ENCODE data around the gene SERPINA12.
A peak's percentile ranks its signal among the peaks of the same experiment; 100 is the strongest.

The SERPINA12 gene

DNA sequence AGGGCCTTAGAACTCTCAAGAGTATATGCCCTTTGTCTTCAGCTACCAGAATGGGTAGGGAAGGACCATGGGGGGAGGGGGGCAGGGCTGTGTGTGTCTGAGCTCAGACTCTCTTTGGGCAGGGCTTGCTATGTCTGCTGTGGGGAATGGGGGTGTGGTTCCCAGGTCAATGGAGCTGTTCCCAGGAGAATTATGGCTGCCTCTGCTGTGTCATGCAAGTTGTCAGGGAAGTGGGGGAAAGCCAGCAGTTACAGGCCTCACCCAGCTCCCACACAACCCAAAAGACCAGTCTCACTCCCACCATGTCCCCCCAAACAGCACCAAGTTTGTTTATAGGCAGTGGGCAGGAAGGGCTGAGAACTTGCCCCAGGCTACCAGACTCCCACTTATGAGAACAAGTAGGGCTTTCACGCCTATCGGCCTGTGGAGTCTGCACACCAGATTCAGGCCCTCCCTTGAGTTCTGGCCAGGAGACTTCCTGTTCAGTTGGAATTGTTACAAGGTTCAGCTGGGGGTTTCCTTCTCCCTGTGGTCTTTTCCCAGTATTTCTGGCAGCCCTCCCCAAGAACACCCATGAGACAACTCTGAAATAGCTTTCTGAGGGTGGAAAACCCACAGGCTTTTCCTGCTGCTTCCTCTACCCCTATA is 50.6 kb downstream of the SERPINA12 start:
- H3K36me3 ChIP-seq (ENCODE audit: control insufficient read depth, low read depth, low read length): no peaks in the 10 kb centered on the region
- H3K9me3 ChIP-seq (ENCODE audit: control insufficient read depth, low read depth, low read length): no peaks in the 10 kb centered on the region
- no peak overlapping the region for H3K27ac ChIP-seq (ENCODE audit: low read length)
- no peaks in the 10 kb centered on the region for H3K27me3 ChIP-seq (ENCODE audit: control insufficient read depth, insufficient read depth, low read length)
- H3K4me3 ChIP-seq (ENCODE audit: low read length): no peak overlapping the region
- H3K9ac ChIP-seq (ENCODE audit: low read length): no peak overlapping the region
- no peaks in the 10 kb centered on the region for H3K4me1 ChIP-seq (ENCODE audit: control insufficient read depth, low read depth, low read length)

DNA sequence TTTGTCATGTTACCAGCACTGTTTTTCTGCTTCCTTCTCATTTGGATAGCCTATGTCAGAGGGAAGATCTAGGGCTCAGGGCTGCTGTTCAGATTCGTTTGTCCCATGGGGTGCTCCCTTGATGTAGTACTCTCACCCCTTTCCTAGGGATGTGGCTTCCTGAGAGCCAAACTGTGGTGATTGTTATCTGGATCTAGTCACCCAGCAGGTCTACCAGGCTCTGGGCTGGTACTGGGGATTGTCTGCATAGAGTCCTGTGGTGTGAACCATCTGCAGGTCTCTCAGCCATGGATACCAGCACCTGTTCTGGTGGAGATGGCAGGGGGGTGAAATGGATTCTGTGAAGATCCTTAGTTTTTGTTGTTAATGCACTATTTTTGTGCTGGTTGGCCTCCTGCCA is 51.2 kb downstream of the SERPINA12 start:
- no peaks in the 10 kb centered on the region for H3K4me1 ChIP-seq (ENCODE audit: control insufficient read depth, low read depth, low read length)
- H3K9ac ChIP-seq (ENCODE audit: low read length): no peak overlapping the region
- no peak overlapping the region for H3K27ac ChIP-seq (ENCODE audit: low read length)
- no peaks in the 10 kb centered on the region for H3K27me3 ChIP-seq (ENCODE audit: control insufficient read depth, insufficient read depth, low read length)
- no peaks in the 10 kb centered on the region for H3K36me3 ChIP-seq (ENCODE audit: control insufficient read depth, low read depth, low read length)
- H3K4me3 ChIP-seq (ENCODE audit: low read length): no peak overlapping the region
- no peaks in the 10 kb centered on the region for H3K9me3 ChIP-seq (ENCODE audit: control insufficient read depth, low read depth, low read length)

DNA sequence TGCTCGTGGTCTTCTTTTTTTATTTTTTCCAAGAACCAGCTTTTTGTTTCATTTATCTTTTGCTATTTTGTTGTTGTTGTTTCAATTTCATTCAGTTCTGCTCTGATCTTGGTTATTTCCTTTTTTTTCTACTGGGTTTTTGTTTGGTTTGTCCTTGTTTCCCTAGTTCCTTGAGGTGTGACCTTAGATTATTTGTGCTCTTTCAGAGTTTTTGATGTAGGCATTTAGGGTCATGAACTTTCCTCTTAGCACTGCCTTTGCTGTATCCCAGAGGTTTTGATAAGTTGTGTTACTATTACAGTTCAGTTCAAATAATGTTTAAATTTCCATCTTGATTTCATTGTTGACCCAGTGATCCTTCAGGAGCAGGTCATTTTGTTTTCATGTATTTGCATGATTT is 53.3 kb downstream of the SERPINA12 start:
- no peaks in the 10 kb centered on the region for H3K36me3 ChIP-seq (ENCODE audit: control insufficient read depth, low read depth, low read length)
- no peak overlapping the region for H3K4me3 ChIP-seq (ENCODE audit: low read length)
- H3K4me1 ChIP-seq (ENCODE audit: control insufficient read depth, low read depth, low read length): peaks cover 20% of the 10 kb centered on the region
- no peaks in the 10 kb centered on the region for H3K27me3 ChIP-seq (ENCODE audit: control insufficient read depth, insufficient read depth, low read length)
- no peaks in the 10 kb centered on the region for H3K9me3 ChIP-seq (ENCODE audit: control insufficient read depth, low read depth, low read length)
- no peak overlapping the region for H3K27ac ChIP-seq (ENCODE audit: low read length)
- no peak overlapping the region for H3K9ac ChIP-seq (ENCODE audit: low read length)

- Histone ChIP-seq H3K9me3 (ENCODE audit: control insufficient read depth, low read depth, low read length) (no peaks in the 10 kb centered on the region), H3K36me3 (ENCODE audit: control insufficient read depth, low read depth, low read length) (no peaks in the 10 kb centered on the region), H3K9ac (ENCODE audit: low read length) (no peak overlapping the region), H3K27me3 (ENCODE audit: control insufficient read depth, insufficient read depth, low read length) (no peaks in the 10 kb centered on the region), H3K27ac (ENCODE audit: low read length) (no peak overlapping the region), H3K4me1 (ENCODE audit: control insufficient read depth, low read depth, low read length) (peaks cover 30% of the 10 kb centered on the region), H3K4me3 (ENCODE audit: low read length) (peak overlapping the region; percentile 34)
These were observed 57.4 kb downstream of the SERPINA12 start for GRCh38 chr14:94451826-94452225.

DNA sequence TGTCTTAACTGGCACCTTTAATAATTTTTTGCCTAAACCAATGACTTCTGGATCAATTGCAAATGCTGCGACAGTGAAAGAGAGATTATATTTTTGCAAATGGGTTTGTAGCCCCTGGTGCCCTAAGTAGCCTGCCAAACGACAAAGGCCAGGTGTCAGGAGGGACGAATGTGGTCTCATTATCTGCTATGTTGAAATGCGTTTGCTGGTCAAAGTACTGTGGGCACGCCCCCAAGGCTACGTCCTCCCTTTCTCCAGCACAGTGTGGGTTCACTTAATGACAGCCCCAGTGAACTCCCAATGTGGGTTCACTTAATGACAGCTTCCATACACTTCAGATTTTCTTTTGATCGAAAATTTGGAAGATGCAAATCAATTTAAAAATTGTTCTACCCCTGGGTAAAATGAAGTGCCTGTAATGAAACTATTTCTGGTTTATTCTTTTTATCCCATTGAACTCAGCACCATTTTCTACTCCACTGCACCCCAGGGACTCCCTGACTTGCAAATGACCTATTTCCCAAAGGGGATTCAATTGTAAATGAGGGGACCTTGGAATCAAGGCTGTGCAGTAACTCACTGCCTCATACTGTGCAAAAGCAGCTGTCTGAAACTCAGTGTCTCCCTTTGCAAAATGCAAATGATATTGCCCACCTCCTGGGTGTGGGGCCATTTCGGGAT is 58.0 kb downstream of the SERPINA12 start:
- no peaks in the 10 kb centered on the region for H3K36me3 ChIP-seq (ENCODE audit: control insufficient read depth, low read depth, low read length)
- no peaks in the 10 kb centered on the region for H3K9me3 ChIP-seq (ENCODE audit: control insufficient read depth, low read depth, low read length)
- peak overlapping the region; percentile 34 for H3K4me3 ChIP-seq (ENCODE audit: low read length)
- H3K9ac ChIP-seq (ENCODE audit: low read length): no peak overlapping the region
- H3K4me1 ChIP-seq (ENCODE audit: control insufficient read depth, low read depth, low read length): peaks cover 30% of the 10 kb centered on the region
- H3K27ac ChIP-seq (ENCODE audit: low read length): no peak overlapping the region
- no peaks in the 10 kb centered on the region for H3K27me3 ChIP-seq (ENCODE audit: control insufficient read depth, insufficient read depth, low read length)

DNA sequence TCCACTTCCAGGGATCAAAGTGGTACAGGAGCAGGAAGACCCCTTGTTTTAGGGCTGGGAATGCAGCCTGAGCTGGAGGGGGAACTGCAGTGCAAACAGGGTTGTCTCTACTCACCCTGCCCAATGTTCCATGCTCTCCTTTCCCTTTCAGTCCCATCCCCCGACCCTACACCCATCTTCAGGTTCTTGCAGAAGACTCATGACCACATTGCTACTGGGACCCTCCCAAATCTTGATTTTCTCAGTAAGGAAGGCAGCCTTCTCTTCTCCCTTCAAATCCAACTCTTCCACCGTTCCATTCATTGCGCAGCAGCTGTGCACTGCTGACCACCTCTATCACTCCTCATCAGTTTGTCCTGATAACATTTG is 58.6 kb downstream of the SERPINA12 start:
- Histone ChIP-seq H3K9ac (ENCODE audit: low read length) (no peak overlapping the region), H3K4me1 (ENCODE audit: control insufficient read depth, low read depth, low read length) (peaks cover 30% of the 10 kb centered on the region), H3K36me3 (ENCODE audit: control insufficient read depth, low read depth, low read length) (no peaks in the 10 kb centered on the region)

GRCh38 chr14:94449930-94450329 is 59.3 kb downstream of the SERPINA12 start:
- Histone ChIP-seq H3K36me3 (ENCODE audit: control insufficient read depth, low read depth, low read length) (no peaks in the 10 kb centered on the region), H3K4me3 (ENCODE audit: low read length) (no peak overlapping the region), H3K27ac (ENCODE audit: low read length) (no peak overlapping the region), H3K27me3 (ENCODE audit: control insufficient read depth, insufficient read depth, low read length) (no peaks in the 10 kb centered on the region), H3K9ac (ENCODE audit: low read length) (no peak overlapping the region), H3K9me3 (ENCODE audit: control insufficient read depth, low read depth, low read length) (no peaks in the 10 kb centered on the region), H3K4me1 (ENCODE audit: control insufficient read depth, low read depth, low read length) (peaks cover 30% of the 10 kb centered on the region)

More for the DNA sequence above, 58.6 kb downstream of the SERPINA12 start:
- Histone ChIP-seq H3K27ac (ENCODE audit: low read length) (no peak overlapping the region), H3K4me3 (ENCODE audit: low read length) (peak overlapping the region; percentile 34), H3K27me3 (ENCODE audit: control insufficient read depth, insufficient read depth, low read length) (no peaks in the 10 kb centered on the region), H3K9me3 (ENCODE audit: control insufficient read depth, low read depth, low read length) (no peaks in the 10 kb centered on the region)

GRCh38 chr14:94448071-94448808 is 61.0 kb downstream of the SERPINA12 start:
- Histone ChIP-seq H3K4me1 (ENCODE audit: control insufficient read depth, low read depth, low read length) (peaks cover 30% of the 10 kb centered on the region), H3K36me3 (ENCODE audit: control insufficient read depth, low read depth, low read length) (no peaks in the 10 kb centered on the region)

DNA sequence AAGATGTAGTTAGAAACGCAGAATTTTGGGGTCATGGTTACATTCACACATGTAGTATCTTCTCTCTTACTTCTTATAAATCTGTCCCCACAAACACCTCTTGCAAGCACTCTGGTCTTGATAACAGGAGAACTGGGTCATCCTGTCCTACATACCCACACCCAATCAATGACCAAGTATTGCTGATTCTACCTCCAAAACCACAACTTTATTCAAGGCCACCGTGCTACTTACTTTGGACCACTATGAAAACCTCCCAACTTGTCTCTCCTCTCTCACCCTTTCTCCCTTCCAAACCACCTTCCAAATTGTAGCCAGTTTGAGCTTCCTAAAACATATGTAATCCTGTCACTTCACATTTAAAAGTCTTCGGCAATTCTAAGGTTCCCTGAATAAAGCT is 62.1 kb downstream of the SERPINA12 start:
- Histone ChIP-seq H3K9ac (ENCODE audit: low read length) (no peak overlapping the region), H3K4me1 (ENCODE audit: control insufficient read depth, low read depth, low read length) (peaks cover 23% of the 10 kb centered on the region), H3K27ac (ENCODE audit: low read length) (no peak overlapping the region), H3K27me3 (ENCODE audit: control insufficient read depth, insufficient read depth, low read length) (no peaks in the 10 kb centered on the region), H3K4me3 (ENCODE audit: low read length) (no peak overlapping the region), H3K36me3 (ENCODE audit: control insufficient read depth, low read depth, low read length) (no peaks in the 10 kb centered on the region), H3K9me3 (ENCODE audit: control insufficient read depth, low read depth, low read length) (no peaks in the 10 kb centered on the region)

More at GRCh38 chr14:94448071-94448808, 61.0 kb downstream of the SERPINA12 start:
- Histone ChIP-seq H3K27me3 (ENCODE audit: control insufficient read depth, insufficient read depth, low read length) (no peaks in the 10 kb centered on the region), H3K27ac (ENCODE audit: low read length) (no peak overlapping the region), H3K9ac (ENCODE audit: low read length) (no peak overlapping the region), H3K9me3 (ENCODE audit: control insufficient read depth, low read depth, low read length) (no peaks in the 10 kb centered on the region), H3K4me3 (ENCODE audit: low read length) (no peak overlapping the region)

GRCh38 chr14:94446126-94446525 is 63.1 kb downstream of the SERPINA12 start:
- Histone ChIP-seq H3K27ac (ENCODE audit: low read length) (no peak overlapping the region), H3K27me3 (ENCODE audit: control insufficient read depth, insufficient read depth, low read length) (no peaks in the 10 kb centered on the region), H3K9ac (ENCODE audit: low read length) (no peak overlapping the region), H3K4me1 (ENCODE audit: control insufficient read depth, low read depth, low read length) (peaks cover 12% of the 10 kb centered on the region), H3K9me3 (ENCODE audit: control insufficient read depth, low read depth, low read length) (no peaks in the 10 kb centered on the region), H3K36me3 (ENCODE audit: control insufficient read depth, low read depth, low read length) (no peaks in the 10 kb centered on the region), H3K4me3 (ENCODE audit: low read length) (no peak overlapping the region)

DNA sequence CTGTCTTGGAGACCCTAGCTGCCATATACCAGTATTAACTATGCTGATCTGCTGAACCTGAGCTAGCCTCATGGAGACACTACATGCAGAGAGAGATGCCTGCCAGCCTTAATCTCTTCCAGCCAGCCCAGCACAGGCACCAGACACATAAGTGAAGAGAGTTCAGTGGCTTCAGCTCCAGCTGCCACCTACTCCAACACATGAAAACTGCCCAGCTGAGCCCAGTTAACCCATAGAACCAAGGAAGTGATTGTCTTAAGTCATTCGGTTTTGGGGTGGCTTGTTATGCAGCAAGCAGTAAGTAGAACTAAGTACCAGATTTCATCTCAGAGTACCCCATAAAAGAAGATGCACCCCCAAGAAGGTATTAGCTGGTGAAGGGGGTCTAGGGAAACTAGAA is 64.3 kb downstream of the SERPINA12 start:
- Histone ChIP-seq H3K4me3 (ENCODE audit: low read length) (no peak overlapping the region), H3K9me3 (ENCODE audit: control insufficient read depth, low read depth, low read length) (no peaks in the 10 kb centered on the region), H3K36me3 (ENCODE audit: control insufficient read depth, low read depth, low read length) (no peaks in the 10 kb centered on the region), H3K9ac (ENCODE audit: low read length) (no peak overlapping the region), H3K27ac (ENCODE audit: low read length) (no peak overlapping the region), H3K27me3 (ENCODE audit: control insufficient read depth, insufficient read depth, low read length) (no peaks in the 10 kb centered on the region), H3K4me1 (ENCODE audit: control insufficient read depth, low read depth, low read length) (peaks cover under 1% of the 10 kb centered on the region)

Measured in iPS-18a (cell line).